Measurements from ENCODE around the gene UHRF1.
"Not testable (repeated sequence)": the region's sequence is repeated elsewhere in the genome, so short reads cannot be mapped to it uniquely, and the experiment has no call there.

UHRF1 gene

GRCh38 chr19:4972509-4973230 is 63.4 kb downstream of the UHRF1 start:
- DNase-seq, result no peak

GRCh38 chr19:4974880-4975469 is 65.7 kb downstream of the UHRF1 start:
- no peak for DNase-seq

- not testable (repeated sequence) for DNase-seq
These were observed 66.3 kb downstream of the UHRF1 start for GRCh38 chr19:4975601-4976000.

- no peak for DNase-seq
These were observed 67.3 kb downstream of the UHRF1 start for GRCh38 chr19:4976401-4977298.

- no peak for DNase-seq
These were observed 68.2 kb downstream of the UHRF1 start for GRCh38 chr19:4977299-4978174.

- DNase-seq, result no peak
These were observed 70.0 kb downstream of the UHRF1 start for GRCh38 chr19:4979211-4979807.

GRCh38 chr19:4980067-4980466 is 70.8 kb downstream of the UHRF1 start:
- no peak for DNase-seq

GRCh38 chr19:4980838-4981680 is 71.8 kb downstream of the UHRF1 start:
- no peak for DNase-seq

GRCh38 chr19:4981681-4981958 is 72.3 kb downstream of the UHRF1 start:
- DNase-seq, result no peak

GRCh38 chr19:4983346-4984105 is 74.2 kb downstream of the UHRF1 start:
- DNase-seq, result no peak

- DNase-seq, result no peak
These were observed 74.7 kb downstream of the UHRF1 start for GRCh38 chr19:4984106-4984380.

GRCh38 chr19:4984438-4984990 is 75.2 kb downstream of the UHRF1 start:
- DNase-seq, result no peak

GRCh38 chr19:4985551-4985991 is 76.3 kb downstream of the UHRF1 start:
- DNase-seq, result no peak

- no peak for DNase-seq
These were observed 76.8 kb downstream of the UHRF1 start for GRCh38 chr19:4986056-4986455.

- no peak for DNase-seq
These were observed 77.2 kb downstream of the UHRF1 start for GRCh38 chr19:4986471-4986891.

- no peak for DNase-seq
These were observed 78.0 kb downstream of the UHRF1 start for GRCh38 chr19:4987256-4987655.

- DNase-seq, result no peak
These were observed 78.5 kb downstream of the UHRF1 start for GRCh38 chr19:4987692-4988370.

- DNase-seq, result no peak
These were observed 79.5 kb downstream of the UHRF1 start for GRCh38 chr19:4988770-4989251.

GRCh38 chr19:4990306-4990705 is 81.0 kb downstream of the UHRF1 start:
- no peak for DNase-seq

GRCh38 chr19:4991538-4991937 is 82.2 kb downstream of the UHRF1 start:
- no peak for DNase-seq

Measured in activated naive CD4-positive, alpha-beta T cell treated with anti-CD3 and anti-CD28 coated beads, Interleukin-2, amount 50 U/mL, for 16 hours (primary cell).